ENCODE measurements around the gene ELAC1. TPM values are rescaled to one million over a fixed set of nuclear protein-coding genes. Genes with fewer than 3 reads are reported as not detected.

Gene ELAC1
- total RNA-seq, 1 donor from 2014 or later = 3.5 TPM

DNA sequence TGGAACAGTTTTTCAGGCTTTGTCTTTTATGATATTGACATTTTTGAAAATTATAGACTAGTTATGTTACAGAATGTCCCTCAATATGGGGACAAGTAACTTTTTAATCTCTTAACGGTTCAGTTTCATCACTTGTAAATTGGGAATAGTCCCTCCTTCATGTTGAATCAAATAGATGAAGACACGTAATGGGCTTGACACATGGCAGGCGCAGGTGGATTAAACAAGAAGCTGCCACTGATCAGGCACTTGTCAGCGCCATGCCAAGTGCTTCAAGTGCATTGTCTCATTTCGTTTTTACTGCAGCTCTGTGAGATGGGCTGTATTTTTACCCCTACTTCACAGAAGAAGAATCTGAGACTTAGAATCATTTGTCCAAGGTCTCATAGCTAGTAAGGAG, 52.7 kb downstream of the ELAC1 start:
- DNase-seq = no peak

DNA sequence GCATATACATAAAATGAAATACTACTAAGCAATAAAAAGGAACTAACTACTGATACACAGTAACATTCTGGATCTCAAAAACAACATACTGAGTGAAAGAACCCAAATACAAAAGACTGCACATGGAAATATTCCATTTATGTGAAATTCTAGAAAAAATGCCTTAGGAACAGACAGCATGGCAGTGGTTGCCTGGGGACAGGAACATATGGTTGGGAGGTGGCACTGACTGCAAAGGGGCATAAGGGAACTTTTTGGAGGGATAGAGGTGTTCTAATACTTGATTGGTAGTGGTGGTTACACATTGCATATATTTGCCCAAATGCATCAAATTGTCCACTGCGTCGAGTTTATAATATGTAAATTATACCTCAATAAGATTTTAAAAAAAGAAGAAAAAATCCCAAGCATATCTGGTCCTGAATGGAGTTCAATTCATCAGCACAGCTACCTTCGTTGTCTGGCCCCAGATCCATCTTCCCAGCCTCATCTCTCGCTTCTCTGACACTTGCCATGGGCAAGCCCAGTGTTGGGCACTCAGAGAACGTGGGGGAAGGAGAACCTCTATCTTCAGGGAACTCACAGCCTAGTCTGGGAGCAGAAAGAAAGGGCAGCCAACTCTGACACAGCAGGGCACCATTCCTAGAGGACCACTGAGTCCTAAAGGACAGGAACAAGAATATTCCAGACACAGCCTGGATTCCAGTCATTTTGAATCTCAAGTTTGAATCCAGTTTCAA, 53.6 kb downstream of the ELAC1 start:
- no peak for DNase-seq

DNA sequence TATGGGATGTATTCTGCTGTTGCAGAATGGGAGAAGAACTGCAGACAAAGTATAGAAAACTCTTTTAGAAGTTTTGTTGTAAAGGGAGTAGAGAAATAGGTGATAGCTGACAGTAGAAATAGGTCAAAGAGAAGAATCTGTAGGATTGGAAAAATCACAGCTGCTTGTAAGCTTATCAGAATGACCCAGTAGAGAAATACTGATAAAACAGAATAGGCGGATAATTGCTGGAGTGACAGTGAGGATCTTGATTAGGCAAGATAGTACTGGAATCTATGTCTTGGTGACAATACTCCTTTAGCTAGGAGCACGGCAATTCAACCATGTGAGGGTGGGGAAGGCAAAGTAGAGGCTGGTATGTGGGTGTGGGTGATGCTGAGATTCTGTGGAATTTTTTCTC, 57.7 kb downstream of the ELAC1 start:
- no peak for DNase-seq

DNA sequence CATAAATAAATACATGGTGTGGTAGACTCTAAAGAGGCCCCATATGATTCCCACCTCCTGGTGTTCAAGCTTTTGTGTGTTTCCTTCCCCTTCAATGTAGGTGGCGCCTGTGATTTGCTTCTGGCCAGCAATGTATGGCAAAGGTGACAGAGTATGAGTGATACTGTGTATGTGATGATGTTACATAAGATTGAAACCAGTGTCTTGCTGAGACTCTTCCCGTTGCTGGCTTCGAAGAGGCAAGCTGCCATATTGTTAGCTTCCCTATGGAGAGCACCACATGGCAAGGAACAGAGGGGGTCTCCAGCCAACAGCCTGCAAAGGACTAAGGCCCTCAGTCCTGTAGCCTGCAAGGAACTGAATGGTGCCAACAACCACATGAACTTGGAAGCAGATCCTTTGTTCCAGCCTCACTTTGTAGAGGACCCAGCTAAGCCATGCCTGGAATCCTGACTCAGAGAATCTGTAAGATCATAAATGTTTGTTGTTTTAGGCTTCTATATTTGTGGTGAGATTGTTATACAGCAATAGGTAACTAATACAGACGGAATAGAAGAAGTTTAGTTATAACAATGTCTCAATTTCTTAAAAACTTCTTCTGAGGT, 60.5 kb downstream of the ELAC1 start:
- DNase-seq = no peak

DNA sequence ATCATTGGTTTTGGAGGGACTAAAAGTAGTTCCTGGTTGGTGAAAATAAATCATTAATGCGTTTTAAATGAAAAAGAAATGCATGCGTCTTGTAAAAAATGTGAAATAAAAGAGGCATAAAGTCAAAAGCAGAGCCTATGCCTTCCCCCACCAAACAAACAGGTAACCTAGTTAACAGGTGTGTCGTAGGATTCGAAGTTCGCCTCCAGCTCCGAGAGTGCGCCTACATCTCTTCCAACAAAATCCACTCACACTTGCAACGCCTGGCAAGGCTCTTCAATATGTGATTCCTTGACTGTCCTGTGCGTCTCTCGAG, 61.5 kb downstream of the ELAC1 start:
- peak; percentile 62 for DNase-seq

DNA sequence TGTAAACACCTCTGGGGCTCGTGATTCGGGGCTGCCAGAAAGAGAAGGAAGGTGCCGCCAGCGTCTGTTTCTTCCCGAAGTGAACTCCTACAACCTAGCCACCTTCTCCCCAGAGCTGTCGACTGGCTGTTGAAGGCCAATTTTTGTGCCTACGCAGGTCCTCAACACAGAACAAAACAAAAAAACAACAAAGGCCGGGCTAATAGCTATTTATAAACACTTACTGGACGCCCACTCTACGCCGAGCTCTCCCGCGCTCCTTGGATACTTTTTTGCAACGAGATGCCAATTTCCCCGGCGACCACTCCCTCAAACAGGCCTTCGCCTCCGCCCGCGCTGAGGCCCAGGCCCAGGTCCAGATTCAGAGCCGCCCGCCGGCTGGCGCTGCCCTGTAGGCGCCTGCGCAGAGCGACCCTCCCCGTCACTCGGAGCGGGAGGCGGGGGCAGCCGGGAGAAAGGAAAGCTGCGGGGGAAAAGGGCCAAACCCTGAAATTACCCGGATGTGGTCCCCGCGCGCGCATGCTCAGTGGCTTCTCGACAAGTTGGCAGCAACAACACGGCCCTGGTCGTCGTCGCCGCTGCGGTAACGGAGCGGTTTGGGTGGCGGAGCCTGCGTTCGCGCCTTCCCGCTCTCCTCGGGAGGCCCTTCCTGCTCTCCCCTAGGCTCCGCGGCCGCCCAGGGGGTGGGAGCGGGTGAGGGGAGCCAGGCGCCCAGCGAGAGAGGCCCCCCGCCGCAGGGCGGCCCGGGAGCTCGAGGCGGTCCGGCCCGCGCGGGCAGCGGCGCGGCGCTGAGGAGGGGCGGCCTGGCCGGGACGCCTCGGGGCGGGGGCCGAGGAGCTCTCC, 62.1 kb downstream of the ELAC1 start, which contains the start of gene SMAD4:
TSS of gene SMAD4 (plus strand) at position 520 of the 843 bp plus-strand sequence. CDS start 16,834 bp downstream, outside the sequence.
- peak; percentile 96 for DNase-seq

DNA sequence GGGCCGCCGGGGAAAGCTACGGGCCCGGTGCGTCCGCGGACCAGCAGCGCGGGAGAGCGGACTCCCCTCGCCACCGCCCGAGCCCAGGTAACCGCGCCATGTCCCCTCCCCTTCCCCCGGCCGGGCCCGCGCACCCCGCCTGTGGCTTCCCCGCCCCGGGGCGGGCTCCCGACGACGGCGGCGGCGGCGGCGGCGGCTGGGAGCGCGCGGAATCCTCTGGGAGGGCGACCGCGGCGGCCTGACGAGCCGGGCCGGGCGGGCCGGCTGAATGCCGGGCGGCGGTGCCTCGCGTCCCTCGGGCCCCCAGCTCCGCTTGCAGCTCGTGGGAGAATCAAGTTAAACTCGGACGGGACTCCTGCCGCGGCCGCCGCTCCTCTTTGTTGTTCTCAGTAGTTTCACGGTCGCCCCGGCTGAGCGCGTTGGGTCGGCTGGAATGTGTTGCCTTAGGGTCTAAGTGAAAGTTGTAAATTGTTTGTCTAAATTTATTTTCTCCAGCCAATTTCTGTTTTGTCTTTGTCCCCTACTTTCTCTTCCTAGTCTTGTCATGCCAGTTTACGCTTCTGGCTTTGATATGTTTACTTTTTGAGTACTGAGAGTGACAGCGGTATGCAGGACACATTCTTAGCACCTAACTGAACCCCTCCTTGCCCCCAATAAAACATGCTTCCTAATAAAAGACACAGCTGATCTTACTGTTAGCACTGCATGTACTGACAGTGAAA, 62.9 kb downstream of the ELAC1 start:
- peak; percentile 19 for DNase-seq

DNA sequence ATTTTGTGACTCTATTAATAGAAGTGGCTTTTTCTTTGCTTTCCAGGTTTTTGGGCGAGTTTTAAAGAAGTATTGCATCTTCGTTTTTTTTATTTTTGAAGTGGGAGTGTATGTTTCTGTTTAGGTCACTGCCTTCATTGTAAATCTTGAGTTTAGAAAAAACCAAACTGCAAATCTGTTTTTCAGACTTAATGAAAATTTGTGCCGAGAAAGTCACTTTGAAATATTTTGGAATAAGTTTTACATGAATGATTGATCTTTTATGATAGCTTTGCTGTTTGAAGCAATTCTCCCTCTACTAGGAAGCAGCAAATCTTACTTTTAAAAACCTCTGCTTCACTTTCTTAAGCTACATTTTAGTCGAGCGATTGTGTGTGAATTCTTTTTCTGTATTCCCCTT, 64.4 kb downstream of the ELAC1 start:
- DNase-seq = no peak

DNA sequence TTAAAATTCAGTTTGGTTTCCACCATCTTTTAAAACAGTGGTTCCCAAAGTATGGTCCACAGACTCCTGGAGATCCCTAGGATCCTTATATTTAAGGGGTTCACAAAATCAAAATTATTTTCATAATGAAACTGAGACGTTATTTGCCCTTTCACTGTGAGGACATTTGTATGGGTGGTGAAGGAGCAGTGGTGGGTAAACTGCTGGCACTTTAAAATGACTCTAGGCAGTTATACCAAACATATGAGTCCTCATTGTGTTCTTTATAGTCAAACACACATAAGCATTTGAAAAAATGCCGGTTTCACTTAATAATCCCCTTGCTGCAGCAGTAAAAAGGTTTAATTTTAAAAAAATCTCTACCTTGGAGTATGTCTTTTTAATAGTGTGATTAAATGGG, 69.4 kb downstream of the ELAC1 start:
- no peak for DNase-seq

Small RNAs within 50 kb of the gene (small RNA-seq; reads per million reads assigned to genes)
- gene RF00019 (ENCODE audit: low replicate concordance) = not detected

Other genes starting within 250 kb of the ELAC1 start
- 0.30 TPM for gene MRO, start 148.0 kb upstream of the ELAC1 start, total RNA-seq
- 31.3 TPM for gene ME2, start 88.9 kb upstream of the ELAC1 start, total RNA-seq
- 60.3 TPM for gene SMAD4, start 62.2 kb downstream of the ELAC1 start, total RNA-seq
- 38.6 TPM for gene MEX3C, start 229.6 kb downstream of the ELAC1 start, total RNA-seq

Measured in skin of body (tissue), 3 donors.